Measurements from ENCODE around the gene PDE6A.
"Not testable (repeated sequence)": the region's sequence is repeated elsewhere in the genome, so short reads cannot be mapped to it uniquely, and the experiment has no call there.

The PDE6A gene

DNA sequence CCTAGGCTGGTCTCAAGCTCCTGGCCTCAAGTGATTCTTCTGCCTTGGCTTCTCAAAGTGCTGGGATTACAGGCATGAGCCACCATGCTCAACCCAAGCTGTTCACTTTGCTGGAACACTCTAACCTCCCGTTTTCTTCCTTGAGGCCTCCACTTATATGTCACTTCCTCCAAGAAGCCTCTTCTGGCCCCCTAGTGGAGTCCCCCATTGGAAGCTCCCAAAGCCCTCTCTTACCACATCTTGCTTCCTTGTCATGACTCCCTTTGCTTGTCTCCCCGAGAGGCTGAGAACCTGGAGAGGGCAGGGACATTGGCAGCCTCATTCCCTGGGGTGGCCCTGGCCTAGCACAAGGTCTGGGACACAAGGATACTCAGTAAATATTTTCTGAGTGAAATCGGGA is 80.8 kb downstream of the PDE6A start:
- DNase-seq (ENCODE audit: low read depth in 2 of 2), result no peak

DNA sequence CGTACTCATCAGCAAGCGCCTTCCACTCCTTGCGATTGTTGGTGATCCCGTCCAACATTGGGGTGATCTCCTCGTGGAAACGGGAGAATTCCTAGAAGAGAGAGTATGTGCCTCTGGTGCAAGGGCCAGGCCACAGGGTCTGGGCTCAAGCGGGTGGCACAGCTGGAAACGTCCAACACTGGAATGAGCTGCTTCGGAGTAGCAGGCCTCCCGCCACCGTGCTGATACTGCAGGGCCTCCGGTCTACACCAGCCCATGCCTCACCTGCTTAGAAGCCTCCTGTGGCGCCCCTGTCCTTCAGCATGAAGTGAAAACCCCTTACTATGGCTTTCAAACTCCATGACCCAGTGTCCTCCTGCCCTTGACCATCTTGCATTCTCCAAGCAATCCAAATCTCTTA is 81.4 kb downstream of the PDE6A start:
- no peak for DNase-seq (ENCODE audit: low read depth in 2 of 2)

DNA sequence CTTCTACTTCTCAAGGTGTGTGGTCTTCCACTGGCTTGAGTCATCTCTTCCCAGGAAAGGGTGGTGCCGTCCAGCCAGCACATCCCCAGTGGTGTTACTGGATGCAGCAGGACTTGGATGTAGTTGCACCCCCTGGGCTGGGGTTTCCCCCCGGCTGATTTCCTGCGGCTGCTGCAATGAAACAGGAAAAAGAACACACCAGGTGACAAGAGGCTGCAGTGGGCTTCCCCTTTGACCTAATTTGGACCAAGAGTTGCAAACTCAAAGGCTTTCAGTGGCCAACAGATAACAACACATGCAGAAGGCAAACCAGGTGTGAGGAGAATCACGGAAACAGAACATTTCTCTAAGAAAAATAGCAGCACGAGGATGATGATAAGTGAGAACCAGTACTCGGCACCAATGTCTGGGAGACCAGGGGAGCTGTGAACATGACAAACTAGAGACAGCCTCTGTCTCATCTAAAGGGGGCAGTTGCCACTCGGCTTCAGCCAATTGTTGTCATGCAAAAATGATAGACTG is 83.7 kb downstream of the PDE6A start:
- DNase-seq (ENCODE audit: low read depth in 2 of 2), result no peak

DNA sequence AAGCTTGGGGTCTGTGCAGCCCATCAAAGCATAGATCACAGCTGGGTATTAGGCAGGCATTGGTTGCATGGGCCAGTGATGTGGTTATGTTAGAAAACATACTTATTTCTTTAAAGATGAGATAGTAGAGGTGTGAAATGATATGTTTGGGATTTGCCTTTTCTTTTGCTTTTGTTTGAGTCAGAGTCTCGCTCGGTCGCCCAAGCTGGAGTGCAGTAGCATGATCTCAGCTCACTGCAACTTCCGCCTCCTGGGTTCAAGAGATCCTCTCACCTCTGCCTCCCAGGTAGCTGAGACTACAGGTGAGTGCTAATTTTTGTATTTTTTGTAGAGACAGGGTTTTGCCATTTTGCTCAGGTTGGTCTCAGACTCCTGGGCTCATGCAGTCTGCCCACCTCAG is 84.8 kb downstream of the PDE6A start:
- no peak for DNase-seq (ENCODE audit: low read depth in 2 of 2)

DNA sequence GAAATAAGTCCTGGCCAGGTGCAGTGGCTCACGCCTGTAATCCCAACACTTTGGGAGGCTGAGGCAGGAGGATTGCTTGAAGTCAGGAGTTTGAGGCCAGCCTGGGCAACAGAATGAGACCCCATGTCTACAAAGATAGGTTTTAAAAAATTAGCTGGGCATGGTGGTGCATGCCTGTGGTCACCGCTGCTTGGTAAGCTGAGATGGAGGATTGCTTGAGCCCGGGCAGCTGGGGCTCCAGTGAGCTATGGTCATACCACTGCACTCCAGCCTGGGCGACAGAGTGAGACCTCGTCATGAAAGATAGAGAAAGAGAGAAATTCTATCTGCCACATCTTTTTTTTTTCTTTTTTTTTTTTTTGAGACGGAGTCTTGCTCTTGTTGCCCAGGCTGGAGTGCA is 86.1 kb downstream of the PDE6A start:
- not testable (repeated sequence) for DNase-seq (ENCODE audit: low read depth in 2 of 2)

DNA sequence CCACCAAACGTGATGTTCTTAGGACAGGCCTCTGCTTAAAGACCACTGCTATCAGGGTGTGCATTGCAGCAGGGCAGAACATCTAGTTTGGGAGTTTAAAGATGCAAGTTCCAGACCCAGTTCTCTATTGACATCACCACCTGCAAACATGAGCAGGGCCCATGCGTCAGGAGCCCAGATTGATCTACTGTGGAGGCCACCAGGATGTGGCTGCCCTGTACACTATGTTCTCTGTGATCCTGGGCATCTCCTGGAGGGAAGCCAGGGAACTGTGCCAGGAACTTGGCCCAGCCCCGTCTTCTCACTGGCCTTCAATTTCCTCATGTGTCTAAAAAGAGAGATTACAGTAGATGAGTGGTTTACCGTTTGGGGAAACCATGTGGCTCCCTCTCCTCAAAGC is 87.1 kb downstream of the PDE6A start:
- DNase-seq (ENCODE audit: low read depth in 2 of 2), result no peak

DNA sequence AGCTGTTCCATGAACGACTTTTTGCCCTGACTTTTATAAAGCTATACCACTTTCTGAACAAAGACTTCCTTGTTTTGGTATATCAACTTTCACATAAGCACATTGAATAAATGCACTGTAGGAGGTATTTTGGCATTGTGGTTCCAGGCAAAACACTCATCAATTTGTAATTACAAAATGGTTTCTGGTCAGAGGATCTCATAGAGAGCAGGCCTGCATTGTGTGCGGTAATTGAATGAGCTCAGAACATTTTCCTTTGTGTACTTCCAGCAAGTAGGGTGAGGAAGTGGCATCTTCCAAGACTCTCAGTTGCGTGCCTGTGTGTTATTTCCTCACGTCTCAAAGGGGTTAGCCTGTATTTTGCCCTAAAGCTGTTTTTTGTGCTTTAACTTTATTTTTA is 89.2 kb downstream of the PDE6A start:
- no peak for DNase-seq (ENCODE audit: low read depth in 2 of 2)

DNA sequence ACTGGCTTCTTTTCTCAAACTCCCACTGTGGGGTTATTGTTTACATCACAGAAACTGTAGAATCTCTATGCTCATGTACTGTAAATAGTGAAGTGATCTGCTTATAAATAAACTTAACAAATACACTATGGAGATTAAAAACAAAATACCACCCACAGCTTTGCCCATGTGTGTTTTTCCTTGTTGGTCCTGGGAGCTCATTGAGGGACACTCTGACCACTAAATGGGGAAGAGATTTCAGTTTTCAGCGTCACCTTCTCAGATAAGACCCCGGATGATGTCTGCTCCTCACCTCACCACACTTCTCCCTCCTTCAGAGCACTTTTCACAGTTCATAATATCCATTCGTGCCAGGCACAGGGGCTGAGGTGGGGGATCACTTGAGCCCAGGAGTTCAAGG is 89.7 kb downstream of the PDE6A start:
- no peak for DNase-seq (ENCODE audit: low read depth in 2 of 2)

DNA sequence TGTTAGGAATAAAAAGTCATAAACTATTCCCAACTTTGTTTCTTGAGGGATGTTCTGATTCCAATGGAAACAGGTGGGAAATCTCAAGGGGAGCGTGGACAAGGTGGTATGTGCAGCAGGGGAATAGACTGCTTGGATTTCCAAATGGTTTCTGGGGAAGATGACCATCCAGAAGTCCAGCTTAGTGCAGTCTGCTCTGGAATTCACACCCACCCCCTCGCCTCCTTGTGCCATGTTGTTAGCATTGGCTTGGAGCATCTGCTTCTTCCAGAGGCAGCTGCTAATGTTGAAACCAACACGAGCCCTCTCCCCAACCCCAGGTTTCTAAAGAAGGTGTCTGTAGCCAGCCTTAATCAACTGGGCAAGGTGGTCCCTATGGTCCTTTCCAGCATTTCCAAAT is 90.9 kb downstream of the PDE6A start:
- DNase-seq (ENCODE audit: low read depth in 2 of 2), result no peak

DNA sequence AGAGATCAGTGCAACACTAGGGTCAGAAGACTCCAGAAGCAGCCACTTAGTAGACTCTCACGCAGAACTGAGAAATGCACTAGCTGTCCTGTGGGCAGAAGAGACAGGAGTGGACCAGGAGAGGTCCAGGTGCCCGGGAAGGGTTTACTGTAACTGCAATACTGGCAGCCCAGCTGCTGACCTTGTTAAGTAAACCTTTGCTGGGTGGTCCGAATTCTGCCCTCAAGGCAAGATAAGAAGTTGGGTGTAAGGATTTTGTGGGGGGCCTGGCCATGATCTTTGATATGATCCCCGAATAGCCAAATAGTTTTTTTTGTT is 91.3 kb downstream of the PDE6A start:
- no peak for DNase-seq (ENCODE audit: low read depth in 2 of 2)

DNA sequence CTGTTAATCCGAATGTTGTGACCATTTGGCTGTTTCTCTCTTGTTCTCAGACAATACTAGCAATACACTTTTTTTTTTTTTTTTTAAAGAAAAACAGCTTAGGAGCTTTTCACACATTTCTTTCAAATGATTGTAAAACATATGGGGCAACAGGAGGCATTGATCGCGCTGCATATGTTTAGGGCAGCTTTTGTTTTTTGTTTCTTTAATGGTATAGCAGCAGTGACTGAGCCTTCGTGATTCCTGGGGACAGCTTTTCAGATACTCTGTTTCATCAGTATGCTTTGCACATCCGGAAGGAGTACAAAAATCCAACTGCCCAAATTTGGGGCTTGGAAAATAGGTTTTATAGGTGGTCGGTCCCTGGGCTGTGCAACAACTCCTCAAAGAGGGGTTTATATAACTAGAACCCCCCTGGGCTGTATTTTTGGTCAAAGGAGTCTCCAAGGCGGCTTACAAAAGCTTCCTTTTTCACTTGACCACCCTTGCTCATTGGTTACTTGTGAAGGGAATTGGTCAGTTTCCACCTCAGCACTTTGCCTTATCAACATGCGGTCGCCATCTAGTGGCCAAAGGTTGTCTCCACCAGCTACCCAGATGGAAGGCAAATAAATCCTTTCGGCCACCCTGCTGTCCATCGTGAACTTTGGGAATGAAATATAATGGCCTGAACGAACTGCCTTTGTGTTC is 91.8 kb downstream of the PDE6A start:
- no peak for DNase-seq (ENCODE audit: low read depth in 2 of 2)

DNA sequence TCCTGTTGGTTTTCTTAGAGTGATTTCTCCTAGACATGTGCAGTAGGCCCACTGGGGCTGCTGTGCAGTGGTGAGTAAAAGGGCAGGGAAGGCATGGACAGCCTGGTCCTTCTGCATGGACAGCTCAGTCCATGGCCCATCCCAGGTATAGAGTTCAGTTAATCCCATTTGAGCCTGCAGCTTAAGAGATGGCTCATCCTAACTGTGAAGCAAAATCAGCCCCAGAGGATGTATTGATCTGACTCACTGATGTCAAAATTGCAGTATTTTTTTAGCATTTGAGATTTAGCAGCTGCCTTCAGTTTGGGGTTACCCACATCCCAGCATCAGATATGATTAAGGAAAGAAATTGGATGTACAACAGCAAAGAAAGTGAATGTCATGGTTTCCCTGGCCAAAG is 93.4 kb downstream of the PDE6A start:
- no peak for DNase-seq (ENCODE audit: low read depth in 2 of 2)

DNA sequence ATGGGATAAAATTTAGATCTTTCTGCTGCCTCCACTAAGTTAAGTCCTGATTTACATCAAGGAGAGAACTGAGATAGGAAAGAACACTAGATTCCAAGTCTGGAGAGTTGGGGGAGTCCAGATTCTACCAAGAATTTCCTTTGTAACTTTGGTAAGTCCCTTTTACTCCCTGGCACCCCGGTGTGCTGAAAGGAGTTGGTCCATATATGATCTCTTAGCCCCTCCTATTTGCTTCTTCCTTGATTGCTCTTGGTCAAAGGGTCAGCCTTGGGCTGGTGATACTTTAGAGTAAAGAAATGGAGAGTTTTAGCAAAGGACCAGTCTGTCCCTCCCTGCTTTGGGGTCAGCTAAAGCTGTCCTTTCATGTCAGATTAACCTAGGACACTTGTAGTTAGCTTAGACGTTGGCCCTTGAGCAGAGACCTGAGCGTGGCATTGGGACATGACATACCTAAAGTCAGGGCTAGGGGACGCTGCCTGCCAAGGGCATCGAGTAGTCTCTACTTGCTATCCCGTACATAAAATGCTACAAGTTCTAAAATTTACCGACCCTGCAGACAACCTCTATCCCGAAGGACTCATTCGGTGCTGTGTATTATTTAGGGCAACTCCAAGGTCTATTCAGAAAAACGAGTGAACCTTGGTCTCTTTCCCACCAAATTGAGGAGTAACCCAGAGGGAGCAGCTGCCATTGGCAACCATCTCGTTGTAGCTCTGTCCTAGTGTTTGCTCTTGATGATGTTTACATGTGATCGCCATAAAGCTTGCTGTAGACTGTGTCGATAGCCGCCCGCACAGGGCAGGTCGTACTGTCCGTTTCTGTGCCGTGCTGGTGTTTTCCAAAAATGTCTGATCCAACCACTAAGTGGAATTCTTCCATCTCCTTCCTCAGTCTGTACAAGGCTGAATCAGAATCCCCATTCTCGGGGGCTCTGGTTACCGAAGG is 94.4 kb downstream of the PDE6A start:
- no peak for DNase-seq (ENCODE audit: low read depth in 2 of 2)

DNA sequence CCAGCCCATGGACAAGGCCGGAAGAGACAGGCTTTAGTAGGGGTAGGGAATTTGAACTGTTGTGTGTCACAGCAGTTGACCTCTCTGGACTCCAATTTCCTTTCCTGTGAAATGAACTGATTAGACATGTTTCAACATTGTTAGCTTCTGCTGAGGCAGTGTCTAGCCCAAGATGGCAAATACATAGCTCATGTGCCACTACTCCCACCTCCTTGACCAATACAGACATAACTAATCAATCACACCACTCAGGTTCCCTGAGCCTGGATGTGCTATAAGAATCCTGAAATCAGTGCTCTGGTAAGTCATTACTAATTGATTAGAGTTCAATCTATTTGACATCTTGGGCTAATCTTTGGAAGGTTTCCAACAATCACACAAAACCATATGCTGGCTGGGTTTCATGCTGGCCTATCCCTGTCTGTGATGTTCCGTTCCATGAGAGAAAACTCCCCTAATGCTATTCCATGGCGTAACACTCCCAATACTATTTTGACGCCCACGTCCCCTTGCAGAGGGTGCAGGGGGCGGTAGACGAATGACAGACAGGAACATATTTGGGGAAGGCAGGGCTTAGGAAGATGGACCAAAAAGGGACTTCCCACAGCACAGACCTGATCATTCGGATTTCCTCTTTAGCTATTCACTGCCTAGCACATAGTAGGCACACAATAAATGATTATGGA is 95.2 kb downstream of the PDE6A start:
- DNase-seq (ENCODE audit: low read depth in 2 of 2), result no peak

DNA sequence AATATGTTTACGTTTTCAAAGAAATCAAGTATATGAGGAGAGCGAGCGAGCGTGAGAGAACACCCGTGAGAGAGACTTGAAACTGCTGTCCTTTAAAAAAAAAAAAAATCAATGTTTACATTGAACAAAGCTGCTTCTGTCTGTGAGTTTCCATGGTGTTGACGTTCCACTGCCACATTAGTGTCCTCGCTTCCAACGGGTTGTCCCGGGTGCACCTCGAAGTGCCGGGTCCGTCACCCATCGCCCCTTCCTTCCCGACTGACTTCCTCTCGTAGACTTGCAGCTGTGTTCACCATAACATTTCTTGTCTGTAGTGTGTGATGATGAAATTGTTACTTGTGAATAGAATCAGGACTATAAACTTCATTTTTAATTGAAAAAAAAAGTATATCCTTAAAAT is 97.0 kb downstream of the PDE6A start:
- no peak for DNase-seq (ENCODE audit: low read depth in 2 of 2)

DNA sequence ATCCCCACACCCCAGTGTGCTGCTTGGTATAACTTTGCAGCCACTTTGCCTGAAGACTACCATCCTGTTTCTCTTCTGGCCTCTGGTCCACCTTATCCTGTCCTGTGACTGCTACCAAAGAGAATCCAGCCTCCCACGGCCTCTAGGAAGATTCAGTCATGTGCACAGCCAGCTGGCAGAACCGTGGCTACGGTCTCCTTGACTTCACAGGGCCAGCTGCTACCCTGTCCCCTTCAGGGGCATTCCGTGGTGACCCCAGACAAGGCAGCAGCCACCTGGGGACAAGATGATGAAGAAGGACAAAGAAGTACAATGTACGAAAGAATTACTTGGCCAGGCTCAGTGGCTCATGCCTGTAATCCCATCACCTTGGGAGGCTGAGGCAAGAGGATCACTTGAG is 98.6 kb downstream of the PDE6A start:
- no peak for DNase-seq (ENCODE audit: low read depth in 2 of 2)

DNA sequence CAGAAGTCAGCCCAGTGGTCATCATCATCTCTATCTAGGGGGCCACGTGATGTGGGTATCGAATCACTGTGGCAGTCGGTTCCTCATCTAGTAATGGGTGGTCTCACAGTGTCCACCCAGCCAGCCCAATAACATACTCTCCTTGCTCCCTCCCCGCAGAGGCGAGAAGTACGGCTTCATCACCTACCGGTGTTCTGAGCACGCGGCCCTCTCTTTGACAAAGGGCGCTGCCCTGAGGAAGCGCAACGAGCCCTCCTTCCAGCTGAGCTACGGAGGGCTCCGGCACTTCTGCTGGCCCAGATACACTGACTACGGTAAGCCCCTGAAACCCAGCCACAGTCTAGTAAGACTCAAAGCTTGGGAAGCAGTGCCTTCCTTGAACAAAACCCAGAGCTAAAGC is 99.0 kb downstream of the PDE6A start:
- DNase-seq (ENCODE audit: low read depth in 2 of 2), result no peak

DNA sequence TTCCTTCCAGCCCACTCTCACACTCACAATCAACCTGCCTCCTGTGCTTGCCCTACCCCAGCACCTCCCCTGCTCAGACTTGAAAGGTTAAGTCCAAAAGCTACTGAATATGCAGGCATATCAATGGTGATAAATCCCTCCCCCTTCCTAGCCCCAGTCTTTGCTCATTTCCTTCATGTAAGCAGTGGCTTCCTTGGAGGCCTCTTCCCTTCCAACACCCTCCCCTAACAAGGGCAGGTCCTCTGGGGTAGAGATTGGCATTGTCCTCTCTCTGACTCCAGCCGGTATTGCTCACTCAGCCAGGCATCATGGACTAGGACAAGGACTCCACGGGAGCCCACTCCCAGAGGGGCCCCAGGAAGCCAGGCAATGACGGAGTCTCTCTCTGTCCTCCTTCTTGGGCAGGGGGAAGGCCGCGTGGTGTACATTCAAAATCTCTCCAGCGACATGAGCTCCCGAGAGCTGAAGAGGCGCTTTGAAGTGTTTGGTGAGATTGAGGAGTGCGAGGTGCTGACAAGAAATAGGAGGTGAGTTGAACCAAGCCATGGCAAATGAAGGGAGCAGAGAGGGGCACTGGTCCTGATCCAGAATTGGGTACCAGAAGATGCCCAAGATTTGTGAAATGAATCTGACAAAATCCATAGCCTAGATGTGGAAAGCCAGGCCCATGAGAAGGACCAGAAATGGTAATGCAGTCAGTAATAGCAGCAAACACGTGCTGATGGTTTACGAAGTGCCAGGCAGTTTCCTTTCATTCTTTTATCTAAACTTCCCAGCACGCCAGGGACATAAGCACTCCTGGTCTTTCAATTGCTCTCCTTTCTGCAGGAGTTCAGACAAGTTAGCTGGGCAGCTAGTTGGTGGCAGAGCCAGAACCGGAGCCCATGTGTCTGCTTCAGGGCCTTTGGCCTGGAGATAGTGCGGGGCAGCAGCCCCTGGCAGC is 102.5 kb downstream of the PDE6A start:
- DNase-seq (ENCODE audit: low read depth in 2 of 2), result no peak

DNA sequence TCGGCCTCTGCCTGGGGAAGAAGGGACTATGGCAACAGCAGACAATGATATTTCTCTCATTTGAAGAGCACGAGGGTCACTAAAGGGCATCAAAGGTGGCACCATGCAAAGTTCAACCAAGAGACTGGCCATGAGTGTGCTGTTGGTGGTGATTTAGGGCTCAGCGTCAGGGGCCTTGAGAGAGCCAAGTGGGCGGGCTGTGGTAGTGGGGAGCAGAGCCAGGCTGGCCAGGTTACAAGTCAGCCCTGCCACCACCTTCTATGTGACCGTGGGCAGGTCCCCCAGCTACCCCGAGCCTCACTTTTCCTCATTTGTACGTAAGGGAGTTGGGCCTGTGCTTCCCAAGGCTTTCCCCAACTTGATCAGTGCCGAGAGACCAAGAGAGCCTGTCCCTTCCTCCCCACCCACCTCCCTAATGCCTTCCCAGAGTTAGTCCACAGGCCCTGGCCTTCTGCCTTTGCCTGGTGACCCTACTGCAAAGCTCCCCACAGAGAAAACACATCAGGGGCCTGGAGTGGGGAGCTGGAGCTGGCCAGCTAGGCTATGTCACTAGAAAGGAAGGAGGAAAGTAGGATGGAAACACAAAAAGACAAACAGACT is 104.3 kb downstream of the PDE6A start:
- no peak for DNase-seq (ENCODE audit: low read depth in 2 of 2)

DNA sequence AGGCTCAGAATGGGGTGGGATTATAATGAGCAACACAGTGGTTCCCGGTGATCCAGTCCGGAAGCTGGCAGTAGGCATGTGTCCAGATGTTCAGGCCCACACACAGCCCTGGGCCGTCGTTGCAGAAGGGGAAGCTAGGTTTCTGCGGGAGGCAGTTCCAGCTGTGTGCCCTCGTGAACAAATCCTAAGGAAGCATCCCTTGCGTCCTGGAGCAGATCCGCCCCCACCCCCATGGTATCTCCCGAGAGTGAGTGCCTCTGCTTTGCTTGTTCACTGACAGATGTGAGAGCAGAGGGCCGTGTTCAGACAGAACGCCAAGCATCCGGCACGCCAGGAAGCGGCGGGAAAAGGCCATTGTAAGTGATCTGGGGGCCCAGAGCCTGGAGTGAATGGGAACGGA is 104.8 kb downstream of the PDE6A start:
- no peak for DNase-seq (ENCODE audit: low read depth in 2 of 2)

Data from activated CD8-positive, alpha-beta memory T cell treated with anti-CD3 and anti-CD28 coated beads for 4 hours (primary cell).